H9 (cell line): Measurements from ENCODE around the gene TMEM204. TPM values are rescaled to one million over a fixed set of nuclear protein-coding genes. Genes with fewer than 3 reads are reported as not detected.
A peak's percentile ranks its signal among the peaks of the same experiment; 100 is the strongest.

Experiments
- DNase-seq: peaks from one replicate; pipeline ENCODE4 v3.0.0-alpha.2; 2017
- H2AFZ ChIP-seq: one replicate; pipeline ENCODE4 v1.6.1; 2013; ENCODE audit warnings: mild to moderate bottlenecking, low read length, control low read depth, moderate library complexity
- H2AK5ac ChIP-seq: 2 replicates; pipeline ENCODE4 v1.6.1; 2013; ENCODE audit warnings: low read length, control low read depth, mixed read lengths; ENCODE audit not compliant: insufficient read length
- H2BK120ac ChIP-seq: one replicate; pipeline ENCODE4 v1.6.1; 2013; ENCODE audit warnings: low read depth, mild to moderate bottlenecking, low read length, control low read depth, inconsistent platforms; ENCODE audit not compliant: poor library complexity, severe bottlenecking
- H2BK12ac ChIP-seq: 2 replicates; pipeline ENCODE4 v1.6.1; 2013; ENCODE audit warnings: low read length, control low read depth, mixed read lengths, low read depth; ENCODE audit not compliant: insufficient read length
- H2BK15ac ChIP-seq: 2 replicates; pipeline ENCODE4 v1.6.1; 2013; ENCODE audit warnings: low read depth, low read length, control low read depth
- H2BK20ac ChIP-seq: one replicate; pipeline ENCODE4 v1.6.1; 2013; ENCODE audit warnings: low read depth, mild to moderate bottlenecking, low read length, control low read depth, inconsistent platforms; ENCODE audit not compliant: poor library complexity, severe bottlenecking
- H2BK5ac ChIP-seq: 2 replicates; pipeline ENCODE4 v1.6.1; 2013; ENCODE audit warnings: low read length, control low read depth, mixed read lengths; ENCODE audit not compliant: insufficient read length
- H3K14ac ChIP-seq: 2 replicates; pipeline ENCODE4 v1.6.1; 2013; ENCODE audit warnings: low read length, control low read depth; ENCODE audit not compliant: insufficient read depth
- H3K18ac ChIP-seq: 2 replicates; pipeline ENCODE4 v1.6.1; 2013; ENCODE audit warnings: low read depth, mild to moderate bottlenecking, mixed read lengths, low read length, control low read depth; ENCODE audit not compliant: insufficient read length
- H3K23ac ChIP-seq: 2 replicates; pipeline ENCODE4 v1.6.1; 2013; ENCODE audit warnings: low read length, control low read depth, mixed read lengths, low read depth; ENCODE audit not compliant: insufficient read length
- H3K23me2 ChIP-seq: 2 replicates; pipeline ENCODE4 v1.6.1; 2013; ENCODE audit warnings: low read depth, mild to moderate bottlenecking, mixed read lengths, low read length, control low read depth; ENCODE audit not compliant: insufficient read length, poor library complexity, severe bottlenecking
- H3K27ac ChIP-seq: 2 replicates; pipeline ENCODE4 v1.5.1; 2013; ENCODE audit warnings: low read length, control low read depth, mixed read lengths, low read depth; ENCODE audit not compliant: insufficient read length
- H3K27me3 ChIP-seq: 2 replicates; pipeline ENCODE4 v1.6.1; 2013; ENCODE audit warnings: low read length, control low read depth, inconsistent platforms; ENCODE audit not compliant: insufficient read depth
- H3K4ac ChIP-seq: 2 replicates; pipeline ENCODE4 v1.6.1; 2013; ENCODE audit warnings: low read depth, mild to moderate bottlenecking, control low read depth, inconsistent platforms, low read length, moderate library complexity
- H3K4me1 ChIP-seq: 2 replicates; pipeline ENCODE4 v1.6.1; 2013; ENCODE audit warnings: low read length, control low read depth, inconsistent platforms; ENCODE audit not compliant: insufficient read depth
- H3K4me2 ChIP-seq: 2 replicates; pipeline ENCODE4 v1.6.1; 2013; ENCODE audit warnings: low read length, control low read depth, mixed read lengths; ENCODE audit not compliant: insufficient read length, insufficient read depth
- H3K56ac ChIP-seq: 2 replicates; pipeline ENCODE4 v1.6.1; 2013; ENCODE audit warnings: low read depth, mild to moderate bottlenecking, mixed read lengths, low read length, control low read depth; ENCODE audit not compliant: insufficient read length
- H3K79me1 ChIP-seq: 2 replicates; pipeline ENCODE4 v1.6.1; 2013; ENCODE audit warnings: low read depth, mild to moderate bottlenecking, moderate library complexity, low read length, control low read depth, inconsistent platforms; ENCODE audit not compliant: insufficient read depth, poor library complexity, severe bottlenecking
- H3K79me2 ChIP-seq: 2 replicates; pipeline ENCODE4 v1.6.1; 2013; ENCODE audit warnings: low read length, control low read depth, inconsistent platforms; ENCODE audit not compliant: insufficient read depth
- H3K9ac ChIP-seq: 2 replicates; pipeline ENCODE4 v1.6.1; 2013; ENCODE audit warnings: low read length, control low read depth, mixed read lengths; ENCODE audit not compliant: insufficient read length; ENCODE audit errors: extremely low read depth
- H3K9me3 ChIP-seq: one replicate; pipeline ENCODE4 v1.6.1; 2013; ENCODE audit warnings: low read depth, low read length, inconsistent platforms; ENCODE audit not compliant: control insufficient read depth
- H3T11ph ChIP-seq: one replicate; pipeline ENCODE4 v1.6.1; 2013; ENCODE audit warnings: mild to moderate bottlenecking, low read length, control low read depth, inconsistent platforms
- H4K20me1 ChIP-seq: one replicate; pipeline ENCODE4 v1.6.1; 2013; ENCODE audit not compliant: control insufficient read depth, insufficient read length, insufficient read depth
- H4K5ac ChIP-seq: 2 replicates; pipeline ENCODE4 v1.6.1; 2013; ENCODE audit warnings: low read depth, mild to moderate bottlenecking, mixed read lengths, low read length, control low read depth; ENCODE audit not compliant: insufficient read length
- H4K8ac ChIP-seq: replicated peaks from 2 replicates; pipeline ENCODE4 v1.6.1; 2013; ENCODE audit warnings: low read length, control low read depth, mixed read lengths, low read depth; ENCODE audit not compliant: insufficient read length
- H4K91ac ChIP-seq: 2 replicates; pipeline ENCODE4 v1.6.1; 2013; ENCODE audit warnings: low read depth, mild to moderate bottlenecking, moderate library complexity, mixed read lengths, low read length, control low read depth; ENCODE audit not compliant: insufficient read length
- H3K27ac Mint-ChIP-seq, 3 experiments: 2 replicates in 2 of 3; 3 replicates in 1 of 3; pipeline ENCODE4 v1.8.0; 2020 to 2021; ENCODE audit warnings: mixed read lengths in 3 of 3, mild to moderate bottlenecking in 1 of 3, moderate library complexity in 1 of 3
- H3K27me3 Mint-ChIP-seq: 2 replicates; pipeline ENCODE4 v1.8.0; 2021; ENCODE audit warnings: low read depth, mild to moderate bottlenecking, moderate library complexity, mixed read lengths
- H3K36me3 Mint-ChIP-seq, 3 experiments: 2 replicates in 2 of 3; 3 replicates in 1 of 3; pipeline ENCODE4 v1.8.0; 2020 to 2021; ENCODE audit warnings: low read depth in 3 of 3, mixed read lengths in 3 of 3; ENCODE audit not compliant: insufficient read depth in 1 of 3
- H3K4me1 Mint-ChIP-seq, 2 experiments: 2 replicates each; pipeline ENCODE4 v1.8.0; 2020; ENCODE audit warnings: mixed read lengths in 2 of 2
- H3K4me3 Mint-ChIP-seq, 2 experiments: 2 replicates in 1 of 2; 3 replicates in 1 of 2; pipeline ENCODE4 v1.8.0; 2020 to 2021; ENCODE audit warnings: mild to moderate bottlenecking in 2 of 2, mixed read lengths in 2 of 2, moderate library complexity in 1 of 2
- H3K9me3 Mint-ChIP-seq, 2 experiments: 2 replicates in 1 of 2; 3 replicates in 1 of 2; pipeline ENCODE4 v1.8.0; 2020; ENCODE audit warnings: mild to moderate bottlenecking in 2 of 2, mixed read lengths in 2 of 2, moderate library complexity in 1 of 2
- WGBS: extraction: QIAGEN DNeasy Blood & Tissue Kit; methylation state at CpG from one replicate; pipeline ENCODE4 v1.1.7; 2013; ENCODE audit warnings: missing lambda C conversion rate, low lambda C conversion rate, mixed read lengths; ENCODE audit not compliant: insufficient read length; ENCODE audit errors: extremely low coverage; 5-methylcytosine and 5-hydroxymethylcytosine counted together
- total RNA-seq: library from RNA; stranded (reverse); gene quantifications from 2 replicates; pipeline ENCODE4 v1.2.1, GENCODE V29; 2021
- TF ChIP-seq, protein P1 (sequence below): fragments of 200-600 bp; sonication (generic); conservative IDR thresholded peaks from 3 replicates; pipeline ENCODE4 v1.8.0; 2021; ENCODE audit warnings: antibody characterized with exemption, mild to moderate bottlenecking

Gene TMEM204
- total RNA-seq, 1 experiment from 2014 or later, result not detected

DNA sequence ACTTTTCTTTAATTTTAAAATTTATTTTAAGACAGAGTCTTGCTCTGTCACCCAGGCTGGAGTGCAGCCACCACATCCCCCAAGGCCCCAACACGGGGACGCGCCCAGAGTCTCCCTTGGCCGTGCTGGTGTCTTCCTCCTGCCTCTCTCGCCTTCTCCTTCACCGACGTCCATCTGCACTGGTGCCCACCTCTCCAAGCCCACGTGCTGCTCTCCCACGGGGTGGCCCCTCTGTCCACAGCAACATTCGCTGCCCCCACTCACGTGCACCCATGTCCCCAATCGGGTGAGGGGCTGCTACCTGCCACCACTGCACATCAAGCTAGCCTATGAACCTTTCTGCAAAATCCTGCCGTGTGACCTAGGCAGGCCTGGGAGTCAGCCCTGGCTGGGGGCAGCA is 3.1 kb downstream of the TMEM204 start:
- Histone ChIP-seq H2BK12ac (no peak overlapping the region), H2BK20ac (no peak overlapping the region), H2BK120ac (no peak overlapping the region), H3K4ac (no peak overlapping the region), H4K20me1 (no peaks in the 10 kb centered on the region), H2AK5ac (no peak overlapping the region), H2AFZ (no peak overlapping the region), H2BK15ac (no peak overlapping the region), H3T11ph (no peak overlapping the region), H3K4me1 (no peaks in the 10 kb centered on the region), H4K91ac (no peak overlapping the region), H2BK5ac (no peak overlapping the region), H3K9ac (no peak overlapping the region), H3K14ac (no peak overlapping the region; the same call in 1 of the 2 replicates), H3K9me3 (no peaks in the 10 kb centered on the region), H3K4me2 (no peak overlapping the region), H4K5ac (no peak overlapping the region), H3K23me2 (no peaks in the 10 kb centered on the region), H3K79me1 (no peaks in the 10 kb centered on the region), H4K8ac (peak overlapping the region; percentile 56), H3K23ac (no peak overlapping the region), H3K79me2 (no peaks in the 10 kb centered on the region), H3K27ac (no peak overlapping the region), H3K56ac (no peak overlapping the region), H3K18ac (no peak overlapping the region), H3K27me3 (no peaks in the 10 kb centered on the region; the same call in 1 of the 2 replicates)
- WGBS, result no CpG with 5 or more reads among the region's 13 CpGs
- peak overlapping the region; percentile 20 to 91 (median 79); a peak in 5 of 7 replicates for H3K27ac Mint-ChIP-seq
- H3K36me3 Mint-ChIP-seq, result no peaks in the 10 kb centered on the region; a peak in 1 of 7 replicates
- H3K4me1 Mint-ChIP-seq, result no peaks in the 10 kb centered on the region
- H3K27me3 Mint-ChIP-seq, result no peaks in the 10 kb centered on the region
- H3K9me3 Mint-ChIP-seq, result no peaks in the 10 kb centered on the region
- TF ChIP-seq, protein P1, sequence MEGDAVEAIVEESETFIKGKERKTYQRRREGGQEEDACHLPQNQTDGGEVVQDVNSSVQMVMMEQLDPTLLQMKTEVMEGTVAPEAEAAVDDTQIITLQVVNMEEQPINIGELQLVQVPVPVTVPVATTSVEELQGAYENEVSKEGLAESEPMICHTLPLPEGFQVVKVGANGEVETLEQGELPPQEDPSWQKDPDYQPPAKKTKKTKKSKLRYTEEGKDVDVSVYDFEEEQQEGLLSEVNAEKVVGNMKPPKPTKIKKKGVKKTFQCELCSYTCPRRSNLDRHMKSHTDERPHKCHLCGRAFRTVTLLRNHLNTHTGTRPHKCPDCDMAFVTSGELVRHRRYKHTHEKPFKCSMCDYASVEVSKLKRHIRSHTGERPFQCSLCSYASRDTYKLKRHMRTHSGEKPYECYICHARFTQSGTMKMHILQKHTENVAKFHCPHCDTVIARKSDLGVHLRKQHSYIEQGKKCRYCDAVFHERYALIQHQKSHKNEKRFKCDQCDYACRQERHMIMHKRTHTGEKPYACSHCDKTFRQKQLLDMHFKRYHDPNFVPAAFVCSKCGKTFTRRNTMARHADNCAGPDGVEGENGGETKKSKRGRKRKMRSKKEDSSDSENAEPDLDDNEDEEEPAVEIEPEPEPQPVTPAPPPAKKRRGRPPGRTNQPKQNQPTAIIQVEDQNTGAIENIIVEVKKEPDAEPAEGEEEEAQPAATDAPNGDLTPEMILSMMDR, result no peak
- DNase-seq, result no peak
- H3K4me3 Mint-ChIP-seq, result no peak overlapping the region; a peak in 1 of 5 replicates
